Stimulated activated naive CD8-positive, alpha-beta T cell treated with anti-CD3 and anti-CD28 coated beads, Interleukin-15, Interleukin-2, amounts not matched to agents 100 ng/mL and 50 ng/mL, for 24 hours (primary cell): ENCODE measurements around the gene MAP3K21.

ENCODE experiments used
- H3K27ac Mint-ChIP-seq: one replicate; pipeline ENCODE4 v1.8.0; 2021; ENCODE audit warnings: mild to moderate bottlenecking, mixed read lengths
- H3K27me3 Mint-ChIP-seq: one replicate; pipeline ENCODE4 v1.8.0; 2021; ENCODE audit warnings: mixed read lengths
- H3K36me3 Mint-ChIP-seq: one replicate; pipeline ENCODE4 v1.8.0; 2021; ENCODE audit warnings: low read depth, mixed read lengths
- H3K4me1 Mint-ChIP-seq: one replicate; pipeline ENCODE4 v1.8.0; 2021; ENCODE audit warnings: low read depth, mixed read lengths
- H3K4me3 Mint-ChIP-seq: one replicate; pipeline ENCODE4 v1.8.0; 2021; ENCODE audit warnings: mild to moderate bottlenecking, mixed read lengths
- H3K9me3 Mint-ChIP-seq: one replicate; pipeline ENCODE4 v1.8.0; 2021; ENCODE audit warnings: mixed read lengths

The MAP3K21 gene

DNA sequence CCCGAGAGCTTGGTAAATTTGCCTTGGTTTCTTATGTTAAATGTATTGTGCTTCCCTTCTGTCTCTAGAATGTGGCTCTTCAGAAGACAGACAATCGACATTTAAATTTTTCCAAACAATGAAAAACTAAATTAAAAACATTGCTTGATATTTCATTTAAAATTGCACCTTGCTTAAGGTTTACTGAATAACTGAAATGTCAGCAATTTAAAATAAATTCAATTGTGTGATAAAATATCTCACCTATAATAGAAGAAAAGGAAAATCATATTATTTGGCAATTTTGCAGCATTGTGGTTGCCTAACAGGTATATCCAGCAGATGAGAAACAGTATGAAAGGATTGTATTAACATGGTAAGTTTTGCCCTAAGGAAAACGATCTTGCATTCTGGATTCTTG is 56.5 kb downstream of the MAP3K21 start:
- Mint-ChIP-seq H3K4me3 (no peak overlapping the region), H3K27ac (no peak overlapping the region), H3K36me3 (peaks cover 8% of the 10 kb centered on the region), H3K4me1 (no peaks in the 10 kb centered on the region), H3K27me3 (no peaks in the 10 kb centered on the region), H3K9me3 (no peaks in the 10 kb centered on the region)

DNA sequence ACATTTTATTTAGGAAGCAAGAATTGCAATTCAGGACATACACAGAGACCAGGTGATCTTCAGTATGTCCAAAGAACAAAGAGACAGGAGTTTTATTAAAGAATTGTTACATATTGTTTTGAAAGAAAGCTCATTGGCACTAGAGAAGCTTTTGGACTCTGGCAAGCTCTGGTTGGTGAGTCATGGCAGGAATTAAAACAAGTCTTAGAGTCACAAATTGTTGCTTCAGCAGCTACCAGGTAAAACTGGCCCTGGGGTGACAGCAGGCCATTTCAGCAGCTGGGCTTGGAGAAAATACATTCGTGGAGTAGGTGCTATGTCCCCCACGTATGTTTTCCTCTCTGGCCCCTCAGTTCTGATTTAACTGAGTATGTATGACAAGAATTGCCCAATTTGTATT is 58.8 kb downstream of the MAP3K21 start:
- Mint-ChIP-seq H3K9me3 (no peaks in the 10 kb centered on the region), H3K4me3 (no peak overlapping the region), H3K36me3 (peaks cover 8% of the 10 kb centered on the region), H3K4me1 (no peaks in the 10 kb centered on the region), H3K27me3 (peaks cover 6% of the 10 kb centered on the region), H3K27ac (no peak overlapping the region)

GRCh38 chr1:233387585-233387984 is 60.1 kb downstream of the MAP3K21 start:
- Mint-ChIP-seq H3K9me3 (no peaks in the 10 kb centered on the region), H3K27me3 (peaks cover 14% of the 10 kb centered on the region), H3K36me3 (peaks cover 6% of the 10 kb centered on the region), H3K4me3 (no peak overlapping the region), H3K4me1 (no peaks in the 10 kb centered on the region), H3K27ac (no peak overlapping the region)

GRCh38 chr1:233389169-233389568 is 61.6 kb downstream of the MAP3K21 start:
- Mint-ChIP-seq H3K9me3 (no peaks in the 10 kb centered on the region), H3K4me3 (no peak overlapping the region), H3K4me1 (no peaks in the 10 kb centered on the region), H3K27ac (no peak overlapping the region), H3K27me3 (peaks cover 26% of the 10 kb centered on the region), H3K36me3 (no peaks in the 10 kb centered on the region)

DNA sequence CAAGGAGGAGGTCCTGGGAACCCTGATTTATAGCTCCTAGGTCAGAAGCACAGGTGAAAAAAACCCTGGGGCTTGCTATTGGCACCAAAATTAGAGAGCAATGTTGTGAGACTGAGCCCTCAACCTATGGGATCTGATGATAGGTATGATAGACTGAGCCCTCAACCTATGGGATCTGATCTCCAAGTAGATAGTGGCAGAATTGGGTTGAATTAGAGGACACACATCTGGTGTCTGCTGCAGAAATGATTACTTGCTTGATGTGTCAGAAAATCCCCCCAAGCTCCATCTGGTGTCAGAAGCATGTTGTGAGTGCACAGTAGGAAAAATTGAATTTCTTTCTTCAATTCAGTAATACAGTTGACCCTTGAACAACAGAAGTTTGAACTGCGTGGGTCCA is 62.4 kb downstream of the MAP3K21 start:
- peaks cover 27% of the 10 kb centered on the region for H3K27me3 Mint-ChIP-seq

GRCh38 chr1:233390842-233391737 is 63.6 kb downstream of the MAP3K21 start:
- Mint-ChIP-seq H3K27me3 (peaks cover 28% of the 10 kb centered on the region), H3K36me3 (no peaks in the 10 kb centered on the region), H3K9me3 (no peaks in the 10 kb centered on the region), H3K27ac (no peak overlapping the region), H3K4me1 (no peaks in the 10 kb centered on the region), H3K4me3 (no peak overlapping the region)

More for the DNA sequence above, 62.4 kb downstream of the MAP3K21 start:
- Mint-ChIP-seq H3K4me3 (no peak overlapping the region), H3K27ac (no peak overlapping the region), H3K9me3 (no peaks in the 10 kb centered on the region), H3K36me3 (no peaks in the 10 kb centered on the region), H3K4me1 (no peaks in the 10 kb centered on the region)

DNA sequence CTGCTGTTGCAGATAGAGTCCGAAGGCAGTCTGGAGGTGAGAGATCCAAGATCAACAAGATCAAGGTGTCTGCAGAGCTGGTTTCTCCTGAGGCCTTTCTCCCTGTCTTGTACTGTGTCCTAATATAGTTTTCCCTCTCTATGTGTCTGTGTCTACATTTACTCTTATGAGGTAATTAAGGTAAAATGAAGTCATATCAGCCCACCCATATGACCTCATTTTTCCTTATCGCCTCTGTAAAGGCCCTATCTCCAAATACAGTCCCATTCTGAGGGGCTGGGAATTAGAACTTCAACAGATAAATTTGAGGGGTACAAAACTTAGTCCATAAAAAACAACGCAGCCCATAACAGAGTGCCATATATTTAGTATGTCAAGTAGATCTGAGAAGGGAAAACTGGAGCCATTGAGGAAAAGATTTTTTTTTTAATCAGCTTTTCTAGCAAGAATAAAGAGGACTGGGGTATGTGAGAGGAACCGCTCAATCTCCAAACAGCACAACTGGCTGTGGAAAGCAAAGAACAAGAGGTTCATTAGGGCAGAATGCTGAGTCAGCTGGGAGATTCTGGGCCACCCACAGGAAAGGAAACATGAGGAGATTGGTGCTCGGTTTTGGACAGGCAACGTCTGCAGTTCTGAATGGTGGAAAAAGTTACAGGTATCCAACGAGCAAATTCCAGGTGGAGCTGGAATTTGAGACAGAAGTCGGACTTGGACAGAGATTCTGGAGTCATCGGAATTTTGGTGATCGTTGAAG is 65.7 kb downstream of the MAP3K21 start:
- no peaks in the 10 kb centered on the region for H3K4me1 Mint-ChIP-seq
- peaks cover 37% of the 10 kb centered on the region for H3K27me3 Mint-ChIP-seq
- H3K36me3 Mint-ChIP-seq: no peaks in the 10 kb centered on the region
- no peak overlapping the region for H3K27ac Mint-ChIP-seq
- no peak overlapping the region for H3K4me3 Mint-ChIP-seq
- no peaks in the 10 kb centered on the region for H3K9me3 Mint-ChIP-seq

- Mint-ChIP-seq H3K4me1 (no peaks in the 10 kb centered on the region), H3K27ac (no peak overlapping the region), H3K4me3 (no peak overlapping the region), H3K9me3 (no peaks in the 10 kb centered on the region), H3K36me3 (no peaks in the 10 kb centered on the region), H3K27me3 (peaks cover 37% of the 10 kb centered on the region)
Observed at GRCh38 chr1:233393926-233394680, 66.6 kb downstream of the MAP3K21 start.

DNA sequence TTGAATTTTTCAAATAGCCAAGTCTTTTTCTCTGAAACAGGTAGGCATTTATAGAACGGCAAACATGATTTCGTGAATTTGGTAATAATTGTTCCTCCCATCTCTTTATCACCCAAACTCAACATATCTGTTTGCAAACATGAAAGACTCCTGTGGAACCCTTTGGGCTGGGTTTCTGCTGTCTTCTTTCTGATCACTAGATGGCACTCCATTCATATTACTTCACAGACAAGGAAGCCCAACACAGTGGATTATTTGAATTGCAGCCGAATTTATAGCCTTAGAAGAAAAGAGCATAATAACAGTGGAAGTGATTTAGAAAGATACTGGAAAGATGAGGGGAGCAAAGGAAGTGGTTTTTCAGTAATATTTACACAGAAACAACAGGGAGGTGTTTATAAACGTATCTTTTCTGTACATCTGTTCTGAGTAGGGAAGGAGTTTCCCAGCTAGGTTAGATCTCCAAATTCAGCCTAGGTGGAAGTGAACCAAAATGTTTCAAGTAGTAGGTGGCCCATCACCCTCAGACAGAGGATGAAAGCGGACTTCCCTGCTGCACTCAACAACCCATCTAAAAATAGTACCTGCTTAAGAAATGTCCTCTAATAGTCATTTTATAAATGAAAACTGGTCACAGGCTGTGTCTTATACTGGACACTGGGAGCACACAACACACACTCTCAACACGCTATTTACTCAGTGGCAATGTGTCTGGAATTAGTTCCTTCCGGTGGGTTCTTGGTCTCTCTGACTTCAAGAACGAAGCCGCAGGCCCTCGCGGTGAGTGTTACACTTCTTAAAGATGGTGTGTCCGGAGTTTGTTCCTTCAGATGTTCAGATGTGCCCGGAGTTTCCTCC is 67.6 kb downstream of the MAP3K21 start:
- Mint-ChIP-seq H3K27me3 (peaks cover 38% of the 10 kb centered on the region), H3K36me3 (no peaks in the 10 kb centered on the region), H3K4me1 (no peaks in the 10 kb centered on the region)

DNA sequence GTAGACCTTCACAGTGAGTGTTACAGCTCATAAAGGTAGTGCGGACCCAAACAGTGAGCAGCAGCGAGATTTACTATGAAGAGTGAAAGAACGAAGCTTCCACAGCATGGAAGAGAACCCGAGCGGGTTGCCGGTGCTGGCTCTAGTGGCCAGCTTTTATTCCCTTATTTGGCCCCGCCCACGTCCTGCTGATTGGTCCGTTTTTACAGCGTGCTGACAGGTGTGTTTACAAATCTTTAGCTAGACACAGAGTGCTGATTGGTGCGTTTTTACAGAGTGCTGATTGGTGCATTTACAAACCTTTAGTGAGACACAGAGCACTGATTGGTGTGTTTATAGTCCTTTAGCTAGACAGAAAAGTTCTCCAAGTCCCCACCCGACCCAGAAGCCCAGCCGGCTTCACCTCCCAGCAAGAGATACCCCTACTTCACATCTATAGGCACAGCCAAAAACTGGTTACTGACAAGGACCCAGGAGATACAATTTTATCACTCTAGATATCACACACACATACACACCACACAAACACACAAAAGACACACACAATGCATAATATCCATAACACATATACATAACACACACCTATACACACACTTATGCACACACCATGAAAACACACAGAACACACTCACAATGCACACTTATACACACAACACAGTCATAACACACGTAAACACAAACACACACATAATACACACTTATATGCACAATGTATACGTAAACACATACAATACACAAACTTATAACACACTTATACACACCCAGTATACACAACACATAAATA is 68.5 kb downstream of the MAP3K21 start:
- Mint-ChIP-seq H3K4me1 (no peaks in the 10 kb centered on the region), H3K27ac (no peak overlapping the region), H3K4me3 (no peak overlapping the region), H3K36me3 (no peaks in the 10 kb centered on the region), H3K27me3 (peaks cover 40% of the 10 kb centered on the region), H3K9me3 (no peaks in the 10 kb centered on the region)

More for the DNA sequence above, 67.6 kb downstream of the MAP3K21 start:
- Mint-ChIP-seq H3K27ac (no peak overlapping the region), H3K4me3 (no peak overlapping the region), H3K9me3 (no peaks in the 10 kb centered on the region)

DNA sequence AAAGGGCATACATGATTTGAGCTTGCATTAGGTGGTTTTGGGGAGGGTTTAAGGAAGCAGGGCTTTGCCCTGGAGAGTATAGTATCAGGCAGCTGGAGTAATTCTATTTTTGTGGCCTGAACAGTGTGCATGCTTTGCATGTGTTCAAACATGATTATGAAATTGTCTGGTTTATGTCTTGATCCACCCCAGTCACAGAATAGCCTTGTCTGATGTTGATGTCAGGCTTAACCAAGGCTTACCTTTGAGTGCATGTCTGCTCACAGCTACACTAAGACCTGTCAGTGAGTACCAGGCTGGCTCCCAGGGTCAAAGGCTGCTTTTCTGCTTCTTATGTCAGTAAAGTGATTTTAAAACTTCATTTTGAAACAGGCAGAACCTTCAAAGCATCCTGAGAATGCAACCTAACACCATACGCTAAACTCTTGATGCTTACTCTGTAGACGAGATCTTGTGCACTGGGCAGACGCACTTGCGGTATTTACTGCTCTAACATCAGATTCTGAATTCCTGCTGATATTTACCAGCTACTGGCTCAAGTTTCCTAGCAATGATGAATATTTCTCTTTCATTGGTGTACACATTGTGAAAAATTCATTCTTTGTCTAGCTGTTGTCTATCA is 78.9 kb downstream of the MAP3K21 start:
- no peak overlapping the region for H3K27ac Mint-ChIP-seq
- H3K27me3 Mint-ChIP-seq: peaks cover 41% of the 10 kb centered on the region

DNA sequence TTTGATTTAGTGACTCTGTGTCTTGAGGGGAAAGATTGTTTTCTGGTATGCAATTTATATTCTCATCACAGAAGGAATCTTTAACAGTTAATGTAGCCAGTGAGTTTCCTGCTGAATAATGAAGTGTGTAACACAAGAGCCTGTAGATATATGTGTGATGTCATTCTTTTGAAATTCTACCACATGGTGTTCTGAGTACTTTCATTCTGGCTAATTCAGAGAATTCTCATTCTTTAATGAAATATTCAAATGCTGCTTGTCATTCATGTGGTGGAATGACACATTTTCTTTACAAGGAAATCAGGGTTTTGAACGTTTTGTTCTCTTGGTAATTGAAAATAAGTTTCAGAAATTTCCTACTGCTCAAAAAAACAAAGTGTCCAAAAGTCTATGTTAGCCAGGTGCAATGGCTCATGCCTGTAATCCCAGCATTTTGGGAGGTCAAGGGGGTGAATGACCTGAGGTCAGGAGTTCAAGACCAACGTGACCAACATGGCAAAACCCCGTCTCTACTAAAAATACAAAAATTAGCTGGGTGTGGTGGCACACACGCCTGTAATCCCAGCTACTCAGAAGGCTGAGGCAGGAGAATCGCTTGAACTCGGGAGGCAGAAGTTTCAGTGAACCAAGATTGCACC is 79.6 kb downstream of the MAP3K21 start:
- peaks cover 16% of the 10 kb centered on the region for H3K9me3 Mint-ChIP-seq
- H3K4me1 Mint-ChIP-seq: peaks cover 3% of the 10 kb centered on the region
- H3K27me3 Mint-ChIP-seq: peaks cover 38% of the 10 kb centered on the region
- H3K4me3 Mint-ChIP-seq: no peak overlapping the region
- no peak overlapping the region for H3K27ac Mint-ChIP-seq
- no peaks in the 10 kb centered on the region for H3K36me3 Mint-ChIP-seq

More for the DNA sequence above, 78.9 kb downstream of the MAP3K21 start:
- Mint-ChIP-seq H3K4me1 (peaks cover 3% of the 10 kb centered on the region), H3K9me3 (peaks cover 16% of the 10 kb centered on the region), H3K4me3 (no peak overlapping the region), H3K36me3 (no peaks in the 10 kb centered on the region)

- H3K4me1 Mint-ChIP-seq: peaks cover 3% of the 10 kb centered on the region
- no peaks in the 10 kb centered on the region for H3K36me3 Mint-ChIP-seq
- H3K4me3 Mint-ChIP-seq: no peak overlapping the region
- peaks cover 30% of the 10 kb centered on the region for H3K27me3 Mint-ChIP-seq
- no peak overlapping the region for H3K27ac Mint-ChIP-seq
- peaks cover 13% of the 10 kb centered on the region for H3K9me3 Mint-ChIP-seq
Observed at GRCh38 chr1:233409540-233409939, 82.0 kb downstream of the MAP3K21 start.
